SK-MEL-5 (cell line): ENCODE results near the gene RNF182. TPM values are rescaled to one million over a fixed set of nuclear protein-coding genes. Genes with fewer than 3 reads are reported as not detected.
"Not testable (repeated sequence)": the region's sequence is repeated elsewhere in the genome, so short reads cannot be mapped to it uniquely, and the experiment has no call there.

Experiments
- DNase-seq: peaks from one replicate; pipeline ENCODE4 v3.0.0-alpha.2; 2016; ENCODE audit warnings: low read depth, low spot score
- in situ Hi-C: cut with HindIII; loops from 2 replicates; pipeline ENCODE4 v1.10.0; 2016; ENCODE audit warnings: low sequenced_read_pairs, high pct_unique_total_duplicates, low pct_unique_long_range_greater_than_20kb
- total RNA-seq: library from RNA; depleted of rRNA; stranded (reverse); fragments of >200 nt; shearing (Covaris generic); gene quantifications from 2 replicates; pipeline ENCODE4 v1.2.3, GENCODE V29; 2014

RNF182 gene
- total RNA-seq, 1 experiment from 2014 or later = 21.2 TPM

- DNase-seq = no peak
- in situ Hi-C loops = no loop called here
Observed at GRCh38 chr6:13935190-13935880, 10.6 kb downstream of the RNF182 start.

- in situ Hi-C loops, DNase-seq: not testable (repeated sequence)
Observed at GRCh38 chr6:13935881-13936261, 11.1 kb downstream of the RNF182 start.

- no peak for DNase-seq
Observed at GRCh38 chr6:13941902-13942301, 17.1 kb downstream of the RNF182 start.

GRCh38 chr6:13943943-13944342 is 19.2 kb downstream of the RNF182 start:
- in situ Hi-C loops = no loop called here
- no peak for DNase-seq

More at GRCh38 chr6:13941902-13942301, 17.1 kb downstream of the RNF182 start:
- in situ Hi-C loops = no loop called here

- in situ Hi-C loops = no loop called here
- no peak for DNase-seq
Observed at GRCh38 chr6:13946506-13946905, 21.8 kb downstream of the RNF182 start.

GRCh38 chr6:13947611-13948178 is 22.9 kb downstream of the RNF182 start:
- no peak for DNase-seq
- in situ Hi-C loops = no loop called here

- no peak for DNase-seq
- in situ Hi-C loops = no loop called here
Observed at GRCh38 chr6:13952101-13952500, 27.3 kb downstream of the RNF182 start.

- DNase-seq = no peak
- in situ Hi-C loops = no loop called here
Observed at GRCh38 chr6:13953061-13953705, 28.4 kb downstream of the RNF182 start.

GRCh38 chr6:13965582-13966127 is 40.9 kb downstream of the RNF182 start:
- no peak for DNase-seq
- in situ Hi-C loops = no loop called here

- in situ Hi-C loops = no loop called here
Observed at GRCh38 chr6:13971303-13971702, 46.6 kb downstream of the RNF182 start.

GRCh38 chr6:13972602-13973001 is 47.9 kb downstream of the RNF182 start:
- in situ Hi-C loops, DNase-seq: not testable (repeated sequence)

More at GRCh38 chr6:13971303-13971702, 46.6 kb downstream of the RNF182 start:
- DNase-seq = no peak

- in situ Hi-C loops, DNase-seq: not testable (repeated sequence)
Observed at GRCh38 chr6:13973422-13973821, 48.7 kb downstream of the RNF182 start.

GRCh38 chr6:13978102-13978640 is 53.4 kb downstream of the RNF182 start:
- no peak for DNase-seq
- in situ Hi-C loops = no loop called here

GRCh38 chr6:13978787-13979186 is 54.0 kb downstream of the RNF182 start:
- in situ Hi-C loops = no loop called here

GRCh38 chr6:13979284-13980171 is 54.8 kb downstream of the RNF182 start:
- no peak for DNase-seq
- in situ Hi-C loops = no loop called here

More at GRCh38 chr6:13978787-13979186, 54.0 kb downstream of the RNF182 start:
- DNase-seq = no peak

GRCh38 chr6:13980534-13980933 is 55.8 kb downstream of the RNF182 start:
- no peak for DNase-seq
- in situ Hi-C loops = no loop called here

- DNase-seq = no peak
- in situ Hi-C loops = no loop called here
Observed at GRCh38 chr6:13985663-13986325, 61.0 kb downstream of the RNF182 start.
